Left hindlimb (tissue), 1 donor: ENCODE measurements around the gene GCN1.
"Not testable (repeated sequence)": the region's sequence is repeated elsewhere in the genome, so short reads cannot be mapped to it uniquely, and the experiment has no call there.

Experiments
- DNase-seq: peaks from one replicate; pipeline ENCODE4 v3.0.0-alpha.2; 2018

GCN1 gene

DNA sequence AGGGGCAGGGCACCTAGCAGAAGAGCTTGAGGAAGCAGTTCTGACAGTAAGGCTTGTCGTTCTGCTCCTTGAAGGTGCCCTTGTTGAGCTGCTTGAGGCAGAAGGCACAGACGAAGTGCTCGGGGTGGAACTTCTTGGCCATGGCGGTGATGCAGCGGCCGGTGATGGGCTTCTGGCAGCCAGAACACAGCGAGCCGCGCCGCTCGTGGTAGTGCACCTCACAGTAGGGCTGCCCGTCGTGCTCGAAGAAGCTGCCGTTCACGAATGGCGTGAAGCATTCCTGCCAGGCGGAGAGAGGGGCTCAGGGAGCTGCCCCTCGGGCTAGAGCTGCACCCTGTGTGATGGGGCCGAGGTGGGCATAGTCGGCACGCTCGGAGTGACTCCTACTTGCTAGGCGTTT is 17.8 kb upstream of the GCN1 start:
- no peak for DNase-seq

- no peak for DNase-seq
These were observed 17.4 kb upstream of the GCN1 start for GRCh38 chr12:120211904-120212283.

GRCh38 chr12:120211243-120211903 is 16.9 kb upstream of the GCN1 start:
- no peak for DNase-seq

GRCh38 chr12:120209851-120210250 is 15.3 kb upstream of the GCN1 start:
- DNase-seq = no peak

DNA sequence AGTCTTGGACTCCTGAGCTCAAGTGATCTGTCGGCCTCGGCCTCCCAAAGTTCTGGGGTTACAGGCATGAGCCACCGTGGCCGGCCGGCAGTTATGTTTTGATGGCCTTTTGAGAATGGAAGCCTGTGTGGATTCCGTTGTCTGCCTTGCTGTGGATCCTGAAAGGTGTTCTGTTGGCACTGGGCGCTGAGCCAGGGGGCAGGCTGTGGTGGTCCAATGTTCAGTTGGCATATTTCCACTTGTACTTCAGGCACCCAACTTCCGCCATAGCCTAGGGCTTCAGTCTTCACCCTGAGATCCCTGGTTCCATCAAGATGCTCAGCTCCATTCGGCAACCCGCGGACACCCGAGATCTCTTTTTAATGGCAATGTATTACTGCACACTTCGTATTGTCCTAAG is 12.7 kb upstream of the GCN1 start:
- no peak for DNase-seq

DNA sequence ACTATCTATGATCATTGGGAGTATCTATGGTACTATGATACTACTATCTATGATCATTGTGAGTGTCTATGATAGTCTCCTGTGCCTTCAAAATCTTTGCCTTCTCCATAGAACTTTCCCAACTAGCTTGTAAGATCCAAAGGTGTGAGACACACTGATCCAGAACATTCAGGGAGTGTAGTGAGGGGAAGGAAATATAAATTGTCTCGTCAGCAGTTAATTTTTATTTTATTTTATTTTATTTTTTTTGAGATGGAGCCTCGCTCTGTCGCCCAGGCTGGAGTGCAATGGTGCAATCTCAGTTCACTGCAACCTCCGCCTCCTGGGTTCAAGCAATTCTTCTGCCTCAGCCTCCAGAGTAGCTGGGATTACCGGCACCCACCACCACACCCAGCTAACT is 12.3 kb upstream of the GCN1 start:
- DNase-seq = not testable (repeated sequence)

DNA sequence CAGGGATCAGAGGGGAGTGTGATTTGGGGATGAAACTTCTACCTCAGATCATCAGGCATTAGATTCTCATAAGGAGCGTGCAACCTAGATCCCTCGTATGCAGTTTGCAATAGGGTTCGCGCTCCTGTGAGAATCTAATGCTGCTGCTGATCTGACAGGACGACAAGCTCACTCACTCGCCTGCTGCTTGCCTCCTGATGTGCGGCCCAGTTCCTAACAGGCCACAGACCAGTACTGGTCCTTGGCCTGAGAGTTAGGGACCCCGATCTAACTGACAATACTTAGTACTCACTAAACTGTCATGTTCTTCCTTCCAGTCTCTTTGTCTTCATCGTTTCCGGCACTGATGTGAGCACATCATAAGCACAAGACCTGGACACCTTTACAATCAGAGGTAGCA is 11.7 kb upstream of the GCN1 start:
- no peak for DNase-seq

DNA sequence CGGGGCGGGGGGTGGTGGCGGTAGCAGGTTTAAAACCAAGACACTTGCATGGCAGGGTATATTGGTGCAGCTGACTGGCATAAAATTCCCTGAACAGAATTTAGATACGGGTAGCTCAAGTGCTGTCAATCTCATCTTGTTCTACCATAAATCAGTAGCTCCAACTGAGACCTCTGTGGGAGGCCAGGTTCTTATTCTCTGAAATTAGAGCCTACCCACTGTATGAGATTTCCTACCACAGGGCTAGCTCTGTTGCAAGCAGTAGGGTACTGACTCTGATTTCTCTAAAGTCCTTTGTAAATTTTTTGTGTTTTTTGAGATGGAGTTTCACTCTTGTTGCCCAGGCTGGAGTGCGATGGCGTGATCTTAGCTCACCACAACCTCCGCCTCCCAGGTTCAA is 9.7 kb upstream of the GCN1 start:
- no peak for DNase-seq

GRCh38 chr12:120200364-120200800 is 5.9 kb upstream of the GCN1 start:
- no peak for DNase-seq

DNA sequence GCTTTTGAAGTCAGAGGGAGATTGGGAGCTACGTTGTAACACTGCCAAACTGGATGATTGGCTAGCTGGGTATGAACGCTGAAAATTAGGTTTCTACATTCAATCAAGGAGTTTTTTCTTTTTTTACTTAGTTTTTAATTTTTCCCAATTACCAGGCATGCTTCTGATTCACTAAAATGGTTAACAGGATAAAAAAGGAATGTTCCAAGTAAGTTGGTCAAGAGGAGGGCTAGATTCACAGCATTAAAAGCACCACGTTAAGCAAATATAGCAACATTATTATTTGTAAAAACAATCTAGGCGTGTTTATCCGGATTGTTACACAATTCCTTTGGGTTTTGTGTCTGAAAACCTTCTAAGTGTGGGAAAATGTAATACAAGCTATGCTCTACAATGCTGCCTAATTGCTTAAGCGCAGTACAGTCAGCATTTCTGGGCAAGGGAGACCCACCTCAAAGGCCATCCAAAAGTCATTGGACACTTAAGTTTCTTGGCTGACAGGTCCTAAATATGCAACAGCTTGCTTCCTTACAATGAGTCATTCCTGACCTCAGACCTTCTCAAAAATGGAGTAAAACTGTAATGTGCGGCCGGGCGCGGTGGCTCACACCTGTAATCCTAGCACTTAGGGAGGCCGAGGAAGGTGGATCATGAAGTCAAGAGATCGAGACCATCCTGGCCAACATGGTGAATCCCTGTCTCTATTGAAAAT is 5.2 kb upstream of the GCN1 start:
- no peak for DNase-seq

- no peak for DNase-seq
These were observed 4.5 kb upstream of the GCN1 start for GRCh38 chr12:120199025-120199424.

GRCh38 chr12:120197542-120197887 is 3.0 kb upstream of the GCN1 start:
- no peak for DNase-seq

DNA sequence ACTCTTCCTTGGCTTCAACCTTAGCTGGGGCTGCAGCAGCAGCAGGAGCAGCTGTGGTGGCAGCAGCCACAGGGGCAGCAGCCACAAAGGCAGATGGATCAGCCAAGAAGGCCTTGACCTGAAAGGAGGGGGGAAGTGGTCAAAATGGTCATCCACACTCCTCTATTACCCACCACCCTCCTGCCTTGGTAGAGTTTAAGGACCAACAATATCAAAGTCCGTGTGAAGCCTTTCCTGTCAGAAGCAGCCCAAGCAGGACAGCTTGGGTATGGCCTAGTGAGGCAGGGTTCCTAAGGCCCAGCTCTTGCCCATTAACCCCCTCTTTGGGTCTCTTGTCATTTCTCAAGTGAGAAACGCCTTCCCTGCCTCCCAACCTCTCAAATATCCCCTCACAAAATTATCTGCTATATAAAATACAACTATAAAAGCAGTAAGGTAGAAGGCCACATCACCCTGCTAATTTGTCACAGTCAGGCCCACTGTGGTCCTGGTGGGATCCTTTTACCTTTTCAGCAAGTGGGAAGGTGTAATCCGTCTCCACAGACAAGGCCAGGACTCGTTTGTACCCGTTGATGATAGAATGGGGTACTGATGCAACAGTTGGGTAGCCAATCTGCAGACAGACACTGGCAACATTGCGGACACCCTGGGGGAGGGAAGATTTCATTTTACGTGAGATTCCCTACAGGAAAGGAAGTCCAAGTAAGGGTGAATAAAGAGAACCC is 2.5 kb upstream of the GCN1 start:
- DNase-seq = not testable (repeated sequence)

DNA sequence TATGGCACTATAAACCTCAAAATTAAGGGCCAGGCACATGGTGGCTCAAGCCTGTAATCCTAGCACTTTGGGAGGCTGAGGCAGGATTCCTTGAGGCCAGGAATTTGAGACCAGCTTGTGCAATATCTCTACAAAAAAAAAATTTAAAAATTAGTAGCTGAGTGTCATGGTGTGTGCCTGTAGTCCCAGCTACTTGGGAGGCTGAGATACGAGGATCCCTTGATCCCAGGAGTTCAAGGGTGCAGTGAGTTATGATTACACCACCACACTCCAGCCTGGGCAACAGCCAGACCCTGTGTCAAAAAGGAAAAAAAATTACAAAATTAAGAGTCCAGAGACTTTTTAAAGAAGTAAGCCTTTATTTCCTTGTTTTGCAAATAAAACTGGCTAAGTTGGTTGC is 1.8 kb upstream of the GCN1 start:
- no peak for DNase-seq

DNA sequence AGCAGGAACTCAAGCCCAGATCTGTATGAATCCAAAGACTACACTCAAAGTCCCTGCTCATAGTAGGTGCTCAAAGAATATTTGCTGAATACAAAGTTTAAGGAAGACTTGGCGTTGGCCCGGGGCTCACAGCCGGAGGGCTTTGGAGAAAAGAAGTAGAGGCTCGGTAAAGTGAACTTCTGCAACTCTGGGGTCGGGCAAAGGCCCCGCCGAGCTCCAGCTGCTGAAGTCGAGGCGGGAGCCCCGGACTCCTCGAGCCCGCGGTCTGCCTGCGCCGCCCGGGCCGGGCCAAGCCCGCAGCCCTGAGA is 335 bp downstream of the GCN1 start:
- DNase-seq = no peak

DNA sequence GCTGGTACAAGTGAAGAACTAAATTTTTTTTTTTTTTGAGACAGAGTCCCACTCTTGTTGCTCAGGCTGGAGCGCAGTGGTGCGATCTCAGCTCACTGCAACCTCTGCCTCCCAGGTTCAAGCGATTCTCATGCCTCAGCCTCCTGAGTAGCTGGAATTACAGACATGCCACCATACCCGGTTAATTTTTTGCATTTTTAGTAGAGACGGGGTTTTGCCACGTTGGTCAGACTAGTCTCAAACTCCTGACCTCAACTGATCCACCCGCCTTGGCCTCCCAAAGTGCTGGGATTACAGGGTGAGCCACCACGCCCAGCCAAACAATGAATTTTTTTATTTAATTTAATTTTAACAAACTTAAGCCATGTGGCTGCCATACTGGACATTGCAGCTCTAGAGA is 1.2 kb downstream of the GCN1 start:
- not testable (repeated sequence) for DNase-seq

DNA sequence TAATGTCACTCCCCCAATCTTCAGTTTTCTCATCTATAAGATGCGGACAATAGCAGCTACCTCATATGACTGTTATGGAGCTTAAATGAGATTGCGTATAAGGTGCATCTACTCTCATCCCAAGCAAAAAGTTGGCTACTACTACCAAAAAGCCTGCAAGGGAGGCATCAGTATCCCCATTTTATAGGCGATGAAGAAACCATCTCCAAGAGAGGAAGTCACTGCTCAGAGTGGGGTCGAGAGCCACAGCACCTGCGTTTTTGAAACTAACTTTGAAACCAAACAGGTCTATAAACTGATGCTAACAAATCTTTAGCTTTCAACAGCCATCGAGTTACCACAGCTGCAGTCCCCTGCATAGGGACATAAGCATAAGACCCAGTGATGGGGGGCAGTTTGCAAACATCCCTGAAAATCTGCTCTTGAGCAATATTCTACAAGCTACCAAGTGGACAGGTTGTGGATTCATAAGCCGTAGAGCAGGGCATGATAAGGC is 3.5 kb downstream of the GCN1 start:
- DNase-seq = no peak

DNA sequence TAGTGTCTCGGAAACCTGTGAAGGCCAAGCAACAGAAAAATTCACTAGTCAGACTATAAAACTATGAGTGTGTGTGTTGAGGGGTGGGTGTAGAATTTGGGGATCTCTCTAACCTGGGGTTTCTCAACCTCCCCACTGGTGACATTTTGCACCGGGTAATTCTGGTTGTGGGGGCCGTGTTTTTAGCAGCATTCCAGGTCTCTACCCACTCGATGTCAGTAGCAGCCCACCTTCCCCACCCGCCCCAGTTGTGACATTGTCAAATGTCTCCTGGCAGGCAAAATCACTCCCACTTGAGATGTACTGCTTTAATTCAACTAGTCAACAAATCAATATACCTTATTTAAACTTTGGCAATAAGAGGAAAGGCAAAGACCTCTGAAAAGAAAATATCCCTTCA is 4.1 kb downstream of the GCN1 start:
- no peak for DNase-seq

- no peak for DNase-seq
These were observed 7.9 kb downstream of the GCN1 start for GRCh38 chr12:120186654-120187053.

DNA sequence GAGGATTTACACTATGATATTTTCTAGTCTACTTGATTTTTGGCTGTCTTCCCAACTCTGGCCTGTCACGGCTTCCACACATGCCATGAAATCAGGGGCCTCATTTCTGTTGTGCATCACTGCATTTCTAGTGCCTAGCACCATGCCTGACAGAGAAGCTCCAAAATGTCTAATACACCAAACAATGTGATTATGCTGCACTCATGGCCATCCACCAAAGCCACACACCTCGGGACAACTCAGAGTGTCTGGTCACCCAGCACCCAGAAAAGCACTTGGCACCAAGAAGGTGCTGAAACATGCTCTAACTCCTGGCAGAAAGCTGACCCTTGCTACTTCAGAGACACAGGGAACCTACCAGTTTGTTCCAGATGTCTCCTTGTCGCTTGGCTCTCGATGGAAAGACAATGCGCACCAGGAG is 11.3 kb downstream of the GCN1 start:
- no peak for DNase-seq

DNA sequence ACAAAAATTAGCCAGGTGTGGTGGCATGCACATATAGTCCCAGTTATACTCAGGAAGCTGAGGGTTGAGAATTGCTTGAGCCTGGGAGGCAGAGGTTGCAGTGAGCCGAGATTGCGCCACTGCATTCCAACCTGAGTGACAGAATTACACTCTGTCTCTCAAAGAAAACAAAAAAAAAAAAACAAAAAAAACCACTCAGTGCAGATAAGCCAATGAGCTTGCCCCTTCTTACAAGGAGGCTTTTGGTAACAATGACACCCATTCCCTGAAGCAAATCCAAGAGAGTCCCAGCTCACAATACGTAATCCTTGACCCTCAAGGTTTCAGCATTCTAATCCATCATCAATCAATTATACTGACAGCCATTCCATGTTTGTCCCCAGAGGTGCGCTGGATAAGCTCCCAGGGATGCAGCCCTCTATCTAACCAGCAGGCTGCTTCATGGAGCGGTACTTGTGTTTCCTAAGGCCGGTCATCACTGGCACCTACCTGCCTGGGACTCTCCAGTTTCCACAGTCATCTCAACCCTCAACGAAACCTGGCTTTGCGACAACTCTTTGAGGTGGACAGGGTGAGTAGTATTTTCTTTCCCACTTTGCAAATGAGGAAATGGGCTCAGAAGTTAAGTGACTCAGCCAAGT is 12.4 kb downstream of the GCN1 start:
- no peak for DNase-seq

GRCh38 chr12:120180975-120181374 is 13.5 kb downstream of the GCN1 start:
- DNase-seq = no peak

- no peak for DNase-seq
These were observed 19.0 kb downstream of the GCN1 start for GRCh38 chr12:120175537-120175936.

DNA sequence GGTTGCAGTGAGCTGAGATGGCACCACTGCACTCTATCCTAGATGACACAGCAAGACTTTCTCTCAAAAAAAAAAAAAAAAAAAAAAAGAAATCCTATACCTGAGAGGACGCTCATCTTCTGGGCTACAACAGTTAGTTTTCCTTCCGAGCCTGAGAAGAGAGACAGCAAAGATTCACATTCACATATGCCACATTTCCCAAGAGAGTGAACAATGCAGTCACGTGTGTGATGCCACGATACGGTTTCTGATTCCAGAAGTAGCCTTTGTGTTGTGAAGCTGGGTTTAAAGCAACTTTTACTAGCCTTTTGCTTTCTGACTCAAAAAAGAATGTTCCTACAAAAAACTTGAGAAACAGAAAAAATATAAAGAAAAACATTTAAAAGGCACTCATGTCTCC is 19.5 kb downstream of the GCN1 start:
- no peak for DNase-seq
